Activated T-helper 1 cell treated with Interleukin-2 at 50 U/mL for 16 hours (primary cell): ENCODE data around the gene PPP2R5A.

Experiments used
- DNase-seq: peaks from one replicate; pipeline ENCODE4 v3.0.0-alpha.2; 2020; ENCODE audit warnings: low read depth

PPP2R5A gene

DNA sequence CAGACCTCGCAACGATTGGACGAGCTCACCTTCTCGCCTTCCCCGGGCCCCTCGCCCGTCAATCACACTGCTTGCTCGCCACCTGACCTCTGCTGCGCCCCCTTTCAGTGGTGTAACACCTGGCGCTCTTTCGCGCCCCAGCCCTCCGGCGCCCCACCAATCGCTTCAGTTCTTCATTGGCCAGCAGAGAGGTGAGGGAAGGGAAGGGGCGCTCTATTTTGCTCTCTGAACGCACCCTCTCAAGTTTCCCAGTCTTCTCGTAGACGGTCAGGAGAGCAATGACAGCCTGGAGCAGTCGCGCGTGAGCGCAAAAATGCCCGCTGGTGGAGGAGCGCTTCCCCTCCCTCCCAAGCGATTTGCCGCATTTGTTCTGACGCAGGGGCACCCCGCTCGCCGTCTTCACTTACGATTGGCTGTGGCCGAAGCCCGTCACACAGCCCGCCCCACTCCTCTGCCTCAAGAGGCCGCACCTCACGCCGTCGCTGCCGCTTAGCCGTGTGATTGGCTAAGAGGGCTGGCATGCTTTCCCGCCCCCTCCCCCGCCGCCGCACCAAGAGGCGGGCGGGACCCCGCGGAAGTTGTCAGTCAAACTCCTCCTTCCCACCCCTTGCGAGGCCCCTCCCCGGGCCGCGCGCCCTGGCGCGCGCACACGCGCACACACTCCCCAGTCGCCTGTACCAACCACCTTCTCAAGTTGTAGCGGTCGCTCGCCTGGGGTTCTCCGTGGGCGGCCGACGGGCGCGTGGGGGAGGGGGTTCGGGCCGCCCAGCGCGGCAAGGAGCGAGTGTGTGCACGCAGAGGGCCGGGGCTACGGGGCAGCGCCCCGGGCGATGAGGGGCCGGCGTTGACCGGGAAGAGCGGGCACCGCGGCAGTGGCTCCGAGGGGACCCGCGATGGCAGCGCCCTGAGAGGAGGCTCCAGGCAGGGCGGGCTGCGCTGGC, at the start of gene PPP2R5A:
Gene PPP2R5A, plus strand, starts transcription at position 667 of the 941 bp plus-strand sequence. CDS start 701 bp downstream, outside the sequence.
- peak; percentile 99 for DNase-seq

DNA sequence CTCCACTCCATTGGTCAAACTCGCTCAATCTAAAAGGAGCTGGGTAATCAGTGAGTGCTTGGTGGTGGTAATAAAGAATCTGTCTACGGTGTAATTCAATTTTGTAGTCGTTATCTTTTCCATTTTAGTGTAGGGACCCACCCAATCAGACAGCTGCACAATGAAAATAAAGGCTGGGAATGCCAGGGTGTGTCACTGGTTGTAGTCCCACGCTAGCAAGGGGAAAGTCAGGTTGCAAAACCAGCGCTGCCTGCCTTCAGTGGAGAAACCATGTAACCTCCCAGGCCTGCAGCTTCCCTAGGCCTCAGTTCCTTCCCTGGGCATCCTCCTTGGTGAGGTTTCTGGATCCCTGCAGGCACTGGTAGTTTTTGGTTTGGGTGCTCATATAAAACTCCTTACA, 49.4 kb upstream of the PPP2R5A start:
- no peak for DNase-seq

DNA sequence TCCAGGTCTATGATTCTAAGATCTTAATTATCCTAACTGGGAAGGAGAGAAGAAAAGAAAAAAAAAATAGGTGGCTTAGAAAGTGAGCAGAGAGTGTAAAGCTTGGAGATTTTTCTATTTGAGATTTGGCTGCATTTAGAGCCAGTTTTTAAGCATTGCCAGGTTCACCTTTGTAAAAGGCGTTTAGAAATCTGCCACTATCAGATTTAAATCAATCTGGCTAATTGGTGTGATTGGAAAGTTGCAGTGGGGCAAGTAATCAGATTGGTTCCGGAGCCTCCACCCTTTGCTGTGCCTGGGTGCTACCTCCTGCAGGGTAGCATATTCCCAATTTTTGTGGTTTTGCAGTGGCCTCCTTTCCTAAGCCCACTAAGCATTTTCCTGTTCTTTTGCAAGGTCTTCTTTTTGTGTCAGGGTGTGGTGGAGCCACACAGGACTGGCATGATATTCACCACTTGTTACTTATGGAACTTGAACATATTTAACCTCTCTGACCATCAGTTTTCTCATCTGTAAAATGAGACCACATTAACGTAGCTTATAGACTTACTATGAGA, 48.5 kb upstream of the PPP2R5A start:
- DNase-seq = no peak

GRCh38 chr1:212237651-212238050, 47.6 kb upstream of the PPP2R5A start:
- DNase-seq = no peak

- DNase-seq = no peak
These were observed 46.7 kb upstream of the PPP2R5A start for GRCh38 chr1:212238552-212238951.

DNA sequence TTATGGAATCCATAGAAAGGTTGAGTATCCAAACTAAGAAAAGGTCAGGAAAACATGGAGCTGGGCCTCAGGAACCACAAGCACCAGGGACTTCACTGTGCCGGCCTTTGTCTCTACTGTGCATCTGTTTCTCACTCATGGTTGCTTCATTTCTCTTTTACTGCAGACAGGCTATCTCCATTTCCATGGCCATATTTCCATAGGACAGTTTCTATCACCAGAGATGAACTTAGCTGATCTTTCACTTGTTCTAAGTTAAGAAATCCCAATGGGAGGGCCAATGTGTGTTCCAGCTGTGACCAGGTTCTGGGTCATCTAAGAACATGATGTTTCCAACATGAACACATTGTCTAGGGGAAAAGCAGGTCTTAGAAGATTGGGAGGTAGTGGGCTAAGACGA, 43.7 kb upstream of the PPP2R5A start:
- no peak for DNase-seq

GRCh38 chr1:212241957-212242287, 43.3 kb upstream of the PPP2R5A start:
- DNase-seq = no peak

DNA sequence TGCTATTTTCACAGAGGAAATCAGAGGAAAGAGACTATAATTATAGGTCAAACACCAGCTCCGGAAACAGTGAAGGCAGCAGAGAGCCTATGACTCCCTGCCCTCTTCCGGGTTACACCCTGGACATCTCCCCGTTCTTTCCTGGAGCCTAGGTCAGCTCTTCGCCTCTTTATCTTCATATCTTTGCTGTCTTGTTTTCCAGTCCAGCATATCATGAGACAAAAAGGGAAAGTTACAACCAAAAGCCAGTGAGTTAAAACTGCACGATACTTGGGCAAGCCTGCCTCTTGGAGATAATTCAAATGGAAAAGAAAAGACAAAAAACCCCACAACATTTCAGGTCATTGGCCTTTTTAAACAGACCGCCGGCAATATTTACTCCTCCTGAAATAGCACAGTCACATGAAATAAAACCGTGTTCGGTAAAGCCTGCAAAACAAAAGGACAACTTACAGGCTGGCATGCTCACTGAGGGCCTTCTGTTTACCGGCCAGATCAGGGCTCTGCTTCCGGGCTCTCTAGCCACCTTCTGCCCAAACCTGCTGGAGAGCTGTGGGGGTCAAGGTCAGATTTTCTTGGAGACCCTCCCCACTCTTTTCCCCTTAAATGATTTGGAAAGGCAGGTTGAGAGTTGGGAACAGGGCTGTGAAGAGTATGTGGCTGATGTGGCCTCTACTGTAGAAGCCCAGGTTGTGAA, 42.8 kb upstream of the PPP2R5A start:
- no peak for DNase-seq

GRCh38 chr1:212242985-212243308, 42.3 kb upstream of the PPP2R5A start:
- no peak for DNase-seq

DNA sequence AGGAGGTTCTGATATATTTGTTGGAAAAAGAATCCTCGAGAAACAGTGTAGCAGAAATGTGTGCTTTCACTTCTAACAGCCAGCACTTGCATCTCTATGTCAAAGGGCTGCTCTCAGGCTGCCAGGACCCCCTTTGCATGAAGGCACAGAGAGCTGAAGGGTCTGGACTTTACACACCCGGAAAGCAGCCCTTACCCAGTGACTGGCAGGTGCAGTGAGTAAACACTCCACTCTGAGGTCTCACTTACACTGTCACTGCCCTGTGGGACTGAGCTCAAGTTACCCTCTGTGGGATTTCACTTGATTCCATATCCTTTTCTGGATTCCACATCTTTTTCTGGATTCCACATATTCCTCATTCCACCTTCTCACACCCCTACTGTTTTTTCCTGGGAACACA, 40.8 kb upstream of the PPP2R5A start:
- DNase-seq = no peak

DNA sequence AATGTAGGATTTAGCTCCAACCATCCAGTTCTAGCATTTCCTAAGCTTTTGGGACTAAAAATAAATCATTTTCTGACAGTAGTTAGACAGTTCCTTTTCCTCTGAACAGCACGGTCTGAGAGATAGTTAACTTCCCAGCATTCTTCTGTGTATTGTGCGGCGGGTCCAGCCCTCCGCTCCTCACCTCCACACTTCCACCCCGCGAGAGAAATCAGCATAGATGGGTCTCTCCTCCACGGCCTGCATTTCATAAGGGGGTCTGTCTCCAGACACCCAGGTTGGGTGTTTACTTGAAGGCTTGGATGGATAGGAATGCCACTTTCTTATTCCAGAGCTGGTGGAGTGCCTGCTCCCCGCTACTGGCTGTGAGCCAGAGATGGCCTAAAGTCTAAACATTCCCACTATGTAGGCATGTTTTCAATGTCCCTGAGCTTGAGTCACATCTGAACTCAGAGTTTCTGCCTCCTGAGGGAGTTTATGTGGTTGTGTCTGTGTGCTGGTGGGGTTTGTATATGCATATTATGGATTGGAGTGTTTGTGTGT, 38.0 kb upstream of the PPP2R5A start:
- no peak for DNase-seq

DNA sequence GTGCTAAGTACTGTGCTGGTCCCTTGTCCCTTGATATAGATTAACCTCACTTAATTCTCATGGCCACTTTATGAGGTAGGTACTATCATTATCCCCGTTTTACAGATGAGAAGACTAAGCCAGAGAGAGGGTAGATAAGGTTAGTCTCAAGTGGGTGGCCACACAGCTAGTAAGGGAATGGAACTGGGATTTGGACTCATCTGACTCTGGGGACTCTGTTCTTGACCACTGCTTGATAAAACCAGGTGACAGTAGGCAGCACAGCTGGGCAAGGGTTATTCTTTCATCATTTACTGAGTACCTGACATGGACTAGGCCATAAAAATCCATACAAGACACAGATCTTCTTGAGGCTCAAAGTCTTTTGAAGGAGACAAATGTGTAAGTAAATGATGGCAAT, 37.2 kb upstream of the PPP2R5A start:
- DNase-seq = no peak

GRCh38 chr1:212254853-212255363, 30.3 kb upstream of the PPP2R5A start:
- no peak for DNase-seq

GRCh38 chr1:212255705-212256307, 29.4 kb upstream of the PPP2R5A start:
- DNase-seq = no peak

- DNase-seq = no peak
These were observed 28.8 kb upstream of the PPP2R5A start for GRCh38 chr1:212256369-212256768.

DNA sequence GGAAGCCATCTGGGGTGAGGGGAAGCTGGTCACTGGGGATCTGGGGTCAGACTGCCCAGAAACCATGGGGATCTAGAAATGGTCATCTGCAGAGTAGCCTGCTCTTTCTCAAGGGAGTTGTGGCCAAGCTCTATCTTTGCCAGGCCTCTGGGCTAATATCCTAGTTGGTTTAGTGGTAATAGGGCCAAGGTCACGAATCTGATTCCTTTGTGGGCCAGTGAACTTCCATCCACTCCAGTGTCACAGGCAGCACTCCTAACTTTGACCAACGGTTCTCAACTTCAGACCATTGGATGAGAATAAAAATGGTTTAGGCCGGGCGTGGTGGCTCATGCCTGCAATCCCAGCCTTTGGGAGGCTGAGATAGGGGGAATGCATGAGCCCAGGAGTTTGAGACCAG, 28.1 kb upstream of the PPP2R5A start:
- no peak for DNase-seq

DNA sequence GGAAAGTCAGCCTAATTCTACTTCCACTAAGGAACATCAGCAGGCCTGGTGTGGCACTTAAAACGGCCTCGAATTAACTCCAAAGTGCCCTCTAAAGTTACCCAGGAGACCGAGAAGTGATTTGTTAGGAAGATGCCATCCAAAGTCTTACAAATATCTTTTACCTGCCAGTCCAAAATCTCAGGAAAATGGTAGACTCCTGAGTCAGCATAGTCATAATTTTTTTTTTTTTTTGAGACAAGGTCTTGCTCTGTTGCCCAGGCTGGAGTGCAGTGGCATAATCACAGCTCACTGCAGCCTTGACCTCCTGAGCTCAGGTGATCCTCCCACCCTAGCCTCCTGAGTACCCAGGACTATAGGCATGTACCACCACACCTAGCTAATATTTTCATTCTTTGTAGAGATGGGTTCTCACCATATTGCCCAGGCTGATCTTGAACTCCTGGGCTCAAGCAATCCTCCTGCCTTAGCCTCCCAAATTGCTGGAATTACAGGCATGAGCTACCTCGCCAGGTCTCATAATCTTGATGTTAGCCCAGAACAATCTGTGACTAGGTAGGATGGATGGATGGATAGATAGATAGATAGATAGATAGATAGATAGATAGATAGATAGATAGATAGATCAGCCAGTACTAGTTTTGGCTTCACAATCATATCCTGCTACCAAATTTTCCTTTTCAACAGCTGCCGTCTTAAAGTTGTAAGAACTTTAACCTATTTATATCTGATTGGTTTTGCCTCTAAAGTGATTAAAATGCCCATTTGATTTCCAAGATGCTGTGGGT, 25.3 kb upstream of the PPP2R5A start:
- DNase-seq = no peak

DNA sequence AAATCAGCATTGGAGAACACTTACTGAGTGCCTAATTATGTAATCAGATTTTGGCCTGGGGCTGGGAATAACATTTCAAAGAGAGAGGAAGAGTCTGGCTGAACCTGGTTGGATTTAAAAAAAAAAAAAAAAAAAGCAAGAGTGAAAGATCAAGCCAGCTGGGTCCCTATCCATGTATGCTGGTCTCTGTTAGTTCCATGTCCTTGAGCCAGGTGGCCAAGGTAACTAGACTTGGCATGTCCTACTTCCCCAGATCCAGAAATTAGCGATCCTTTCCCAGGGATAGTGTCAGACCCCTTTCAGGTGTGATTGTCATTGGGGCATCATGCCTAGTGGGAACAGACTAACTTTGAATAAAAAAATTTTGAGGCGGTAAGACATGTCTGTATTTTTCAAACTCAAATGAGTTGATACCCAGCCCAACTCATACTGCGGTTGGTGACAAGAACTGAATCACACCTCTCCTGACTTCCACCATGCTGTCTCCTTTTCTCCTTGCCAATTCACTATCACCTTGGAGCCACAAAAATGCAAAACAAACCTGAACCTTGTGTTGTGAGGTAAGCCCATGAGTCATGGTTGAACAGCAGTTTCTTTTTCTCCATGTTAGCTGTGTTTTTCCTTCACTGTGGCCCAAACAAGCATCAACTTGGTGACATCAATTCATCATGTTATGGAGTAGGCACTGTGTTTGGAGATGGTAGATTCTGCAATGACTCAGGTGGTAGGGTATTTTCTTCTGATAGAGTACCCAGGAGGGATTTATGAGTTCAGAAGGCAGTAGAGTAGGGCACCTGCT, 24.5 kb upstream of the PPP2R5A start:
- DNase-seq = no peak

GRCh38 chr1:212261361-212261929, 23.8 kb upstream of the PPP2R5A start:
- DNase-seq = no peak

DNA sequence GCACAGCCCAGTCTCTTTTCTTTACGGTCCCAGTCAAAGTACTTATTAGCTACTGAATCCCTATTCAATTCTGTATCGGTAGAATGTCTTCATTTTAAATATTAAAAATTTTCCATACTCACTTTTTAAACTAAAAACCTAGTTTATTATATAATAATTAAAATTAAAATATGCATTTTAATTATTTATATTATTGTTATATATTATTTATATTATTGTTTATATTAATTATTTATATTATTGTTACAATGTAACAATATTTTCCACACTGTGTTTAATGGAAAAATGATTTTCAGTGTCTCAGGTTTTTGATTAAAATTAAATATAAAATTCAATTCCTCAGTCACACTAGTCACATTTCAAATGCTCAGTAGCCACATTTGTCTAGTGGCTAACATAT, 18.2 kb upstream of the PPP2R5A start:
- DNase-seq = no peak
